Kidney (tissue), 14 donors: ENCODE data around the gene CWH43. TPM values are rescaled to one million over a fixed set of nuclear protein-coding genes. Genes with fewer than 3 reads are reported as not detected.

ENCODE experiments used
- DNase-seq, 5 donors: peaks; one replicate each; pipeline ENCODE4 v3.0.0-alpha.2; 2013 to 2020
- FAIRE-seq: peaks from 2 replicates; lab custom pipeline; 2012; peaks lifted over from hg19 to GRCh38; lab: Jason Lieb, UNC
- H3K27ac ChIP-seq, 2 donors: one replicate each; pipeline ENCODE4 v1.7.0; 2013; ENCODE audit warnings: low read depth in 2 of 2, low read length in 2 of 2, inconsistent platforms in 1 of 2
- H3K27me3 ChIP-seq: one replicate; pipeline ENCODE4 v1.7.1; 2013; ENCODE audit warnings: low read length, inconsistent platforms; ENCODE audit not compliant: control insufficient read depth, insufficient read depth
- H3K36me3 ChIP-seq, 3 donors: one replicate each; pipeline versions ENCODE4 v1.7.0 to v1.7.1; 2013; ENCODE audit warnings: low read length in 3 of 3, control low read depth in 1 of 3, inconsistent platforms in 1 of 3; ENCODE audit not compliant: insufficient read depth in 3 of 3, control insufficient read depth in 2 of 3
- H3K4me1 ChIP-seq, 3 donors: one replicate each; pipeline versions ENCODE4 v1.7.0 to v1.7.1; 2013; ENCODE audit warnings: low read length in 3 of 3, inconsistent platforms in 1 of 3, low read depth in 1 of 3; ENCODE audit not compliant: control insufficient read depth in 2 of 3, insufficient read depth in 2 of 3
- H3K4me3 ChIP-seq, 3 donors: one replicate each; pipeline versions ENCODE4 v1.7.0 to v1.8.1; 2013; ENCODE audit warnings: low read length in 3 of 3, control low read depth in 1 of 3, inconsistent platforms in 1 of 3
- H3K9ac ChIP-seq, 3 donors: one replicate each; pipeline versions ENCODE4 v1.7.0 to v1.7.1; 2013; ENCODE audit warnings: low read length in 3 of 3, control low read depth in 1 of 3, inconsistent platforms in 1 of 3
- H3K9me3 ChIP-seq, 3 donors: one replicate each; pipeline versions ENCODE4 v1.7.0 to v1.7.1; 2013; ENCODE audit warnings: low read length in 3 of 3, control low read depth in 1 of 3, inconsistent platforms in 1 of 3; ENCODE audit not compliant: control insufficient read depth in 2 of 3, insufficient read depth in 1 of 3
- CTCF ChIP-seq: IDR thresholded peaks from 3 replicates; pipeline ENCODE4 v1.5.1; 2012; ENCODE audit warnings: mild to moderate bottlenecking, moderate library complexity, borderline replicate concordance; ENCODE audit not compliant: insufficient read depth; ENCODE audit errors: extremely low read depth
- intact Hi-C: fragments of 100-400 bp; cut with DNase I; formaldehyde crosslinking; loops from one replicate; pipeline ENCODE4 v1.11.1; 2022
- polyA plus RNA-seq: library from polyadenylated mRNA; stranded (reverse); fragments of 350-450 nt; fragmentation: Illumina TruSeq; extraction: RNeasy Lipid Tissue Mini Kit (QIAGEN cat#74804); gene quantifications from one replicate; pipeline ENCODE4 v1.2.3, GENCODE V29; 2014; ENCODE audit warnings: low read depth, low replicate concordance; ENCODE audit not compliant: insufficient read depth
- total RNA-seq: library from RNA; stranded (reverse); fragmentation: NEBNext Ultra II Directional; extraction: Animal tissue kit (Norgen Biotek cat#: 25700); gene quantifications from one replicate; pipeline ENCODE4 v1.2.1, GENCODE V29; 2021
- donor health status: control.
- donor health status: control.
- donor health status: control.
- donor health status: control.
- donor health status: control.
- donor health status: DM: yes; HTN: yes; CAD: no.
- donor health status: Normal renal cell carcinoma (clear cell type).

CWH43 gene
- total and polyA plus RNA-seq, 2 donors from 2014 or later = 2.4 to 15.8 TPM

- H3K27ac ChIP-seq = peak overlapping the region in 1 of 2 donors; percentile 29
- FAIRE-seq = no peak
Measured at GRCh38 chr4:48997962-48998361, 11.9 kb downstream of the CWH43 start.

GRCh38 chr4:48998440-48998839, 12.4 kb downstream of the CWH43 start:
- no peak overlapping the region for H3K9ac ChIP-seq
- intact Hi-C loops = no loop called here
- H3K27me3 ChIP-seq = no peaks in the 10 kb centered on the region
- no peak for TF ChIP-seq CTCF
- H3K4me3 ChIP-seq = no peak overlapping the region
- no peaks in the 10 kb centered on the region for H3K36me3 ChIP-seq
- FAIRE-seq (no peak), DNase-seq (no peak)
- H3K27ac ChIP-seq = peak overlapping the region in 1 of 2 donors; percentile 29
- no peaks in the 10 kb centered on the region for H3K9me3 ChIP-seq
- H3K4me1 ChIP-seq = peaks cover 0 to 2% (median 0%) of the 10 kb centered on the region in 3 donors

More at GRCh38 chr4:48997962-48998361, 11.9 kb downstream of the CWH43 start:
- TF ChIP-seq CTCF = no peak
- DNase-seq = no peak
- H3K9ac ChIP-seq = no peak overlapping the region
- H3K4me3 ChIP-seq = no peak overlapping the region
- no peaks in the 10 kb centered on the region for H3K27me3 ChIP-seq
- H3K36me3 ChIP-seq = no peaks in the 10 kb centered on the region
- no peaks in the 10 kb centered on the region for H3K9me3 ChIP-seq
- intact Hi-C loops = no loop called here
- H3K4me1 ChIP-seq = peaks cover 0 to 2% (median 0%) of the 10 kb centered on the region in 3 donors

GRCh38 chr4:49000806-49001205, 14.7 kb downstream of the CWH43 start:
- Histone ChIP-seq H3K4me3 (no peak overlapping the region), H3K9me3 (no peaks in the 10 kb centered on the region), H3K36me3 (no peaks in the 10 kb centered on the region), H3K4me1 (peaks cover 0 to 2% (median 0%) of the 10 kb centered on the region in 3 donors), H3K27ac (no peak overlapping the region), H3K9ac (no peak overlapping the region), H3K27me3 (no peaks in the 10 kb centered on the region)
- DNase-seq (no peak), FAIRE-seq (no peak)
- intact Hi-C loops = no loop called here
- no peak for TF ChIP-seq CTCF

- Histone ChIP-seq H3K36me3 (no peaks in the 10 kb centered on the region), H3K9ac (no peak overlapping the region), H3K4me1 (peaks cover 0 to 2% (median 0%) of the 10 kb centered on the region in 3 donors), H3K9me3 (no peaks in the 10 kb centered on the region), H3K4me3 (no peak overlapping the region), H3K27ac (no peak overlapping the region), H3K27me3 (no peaks in the 10 kb centered on the region)
- FAIRE-seq = no peak
- no peak for DNase-seq
- TF ChIP-seq CTCF = no peak
- intact Hi-C loops = no loop called here
Measured at GRCh38 chr4:49002931-49003330, 16.9 kb downstream of the CWH43 start.
